KMS-11 (cell line): ENCODE results near the gene METRN.

Source experiments
- H2AFZ ChIP-seq: fragments of 200-600 bp; sonication (generic); 2 replicates; pipeline ENCODE4 v1.6.1; 2016; ENCODE audit warnings: antibody characterized with exemption, mixed run types, low read depth
- H3K27ac ChIP-seq: fragments of 200-600 bp; sonication (generic); 2 replicates; pipeline ENCODE4 v1.6.1; 2016; ENCODE audit warnings: mild to moderate bottlenecking, mixed run types
- H3K27me3 ChIP-seq: fragments of 200-600 bp; sonication (generic); 2 replicates; pipeline ENCODE4 v1.6.1; 2017; ENCODE audit warnings: mild to moderate bottlenecking, low read depth, mixed run types, moderate library complexity; ENCODE audit not compliant: insufficient read depth
- H3K36me3 ChIP-seq: fragments of 200-600 bp; sonication (generic); 2 replicates; pipeline ENCODE4 v1.6.1; 2017; ENCODE audit warnings: mild to moderate bottlenecking, mixed run types; ENCODE audit not compliant: insufficient read depth
- H3K4me1 ChIP-seq: fragments of 200-600 bp; sonication (generic); 2 replicates; pipeline ENCODE4 v1.6.1; 2016; ENCODE audit warnings: mild to moderate bottlenecking, low read depth, mixed run types; ENCODE audit not compliant: poor library complexity, severe bottlenecking
- H3K4me2 ChIP-seq: fragments of 200-600 bp; sonication (generic); 2 replicates; pipeline ENCODE4 v1.7.0; 2016; ENCODE audit warnings: mild to moderate bottlenecking, mixed run types
- H3K4me3 ChIP-seq: fragments of 200-600 bp; sonication (generic); IDR thresholded peaks from 2 replicates; pipeline ENCODE4 v1.6.1; 2017; ENCODE audit warnings: low read depth, low read length, mixed read lengths; ENCODE audit not compliant: insufficient read depth
- H3K79me2 ChIP-seq: fragments of 200-600 bp; sonication (generic); 2 replicates; pipeline ENCODE4 v1.6.1; 2016; ENCODE audit warnings: low read depth, mixed run types; ENCODE audit not compliant: insufficient read depth
- H3K9ac ChIP-seq: fragments of 200-600 bp; sonication (generic); 2 replicates; pipeline ENCODE4 v1.6.1; 2016; ENCODE audit warnings: mild to moderate bottlenecking, mixed run types
- H4K20me1 ChIP-seq: fragments of 200-600 bp; sonication (generic); 2 replicates; pipeline ENCODE4 v1.6.1; 2016; ENCODE audit warnings: mild to moderate bottlenecking, mixed run types; ENCODE audit not compliant: insufficient read depth
- CTCF ChIP-seq: fragments of 200-600 bp; sonication (generic); conservative IDR thresholded peaks from 2 replicates; pipeline ENCODE4 v1.6.1; 2017; ENCODE audit warnings: low read depth, mild to moderate bottlenecking, antibody characterized with exemption, low read length, moderate library complexity, mixed read lengths

The METRN gene

DNA sequence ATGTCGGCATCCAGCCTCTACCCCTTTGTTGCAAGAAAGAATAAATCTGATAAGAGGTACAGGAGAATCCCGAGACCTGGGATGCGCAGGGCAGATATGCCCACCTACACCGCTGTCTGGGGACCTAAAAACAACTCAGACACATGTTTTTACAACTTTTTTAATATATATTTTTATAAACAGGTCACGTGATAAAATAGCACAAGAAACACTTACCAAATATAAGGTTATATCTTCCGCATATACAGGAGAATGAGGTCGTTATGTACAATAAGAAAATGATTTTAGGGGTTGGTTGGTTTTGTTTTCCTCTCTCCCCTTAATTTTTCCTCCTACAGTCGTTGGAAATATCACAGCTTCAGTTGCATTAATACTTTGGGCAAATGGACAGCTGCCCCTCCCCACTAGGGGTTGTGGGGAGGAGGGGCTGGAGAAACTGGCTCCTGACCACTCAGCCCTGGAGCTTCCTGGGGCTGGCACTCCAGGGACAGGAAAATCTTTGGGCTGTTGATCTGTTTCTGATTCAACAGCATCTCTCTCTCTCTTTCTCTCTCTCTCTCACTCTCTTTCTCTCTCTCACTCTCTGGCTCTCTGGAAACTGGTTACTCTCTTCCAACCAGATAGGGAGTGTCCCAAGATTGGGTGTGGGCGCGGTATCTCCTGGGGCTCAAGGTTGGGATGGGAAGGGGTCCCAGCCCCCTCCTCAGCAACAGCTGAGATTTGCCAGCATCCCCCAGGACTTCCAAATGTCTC is 22.4 kb upstream of the METRN start:
- no peak overlapping the region for H3K27ac ChIP-seq
- no peak overlapping the region for H3K4me2 ChIP-seq
- no peaks in the 10 kb centered on the region for H3K79me2 ChIP-seq
- no peaks in the 10 kb centered on the region for H4K20me1 ChIP-seq
- no peaks in the 10 kb centered on the region for H3K36me3 ChIP-seq
- no peak overlapping the region for H2AFZ ChIP-seq
- no peak for TF ChIP-seq CTCF
- peaks cover 47% of the 10 kb centered on the region for H3K27me3 ChIP-seq
- H3K4me3 ChIP-seq, result no peak overlapping the region
- H3K4me1 ChIP-seq, result peaks cover 9% of the 10 kb centered on the region
- H3K9ac ChIP-seq, result no peak overlapping the region

DNA sequence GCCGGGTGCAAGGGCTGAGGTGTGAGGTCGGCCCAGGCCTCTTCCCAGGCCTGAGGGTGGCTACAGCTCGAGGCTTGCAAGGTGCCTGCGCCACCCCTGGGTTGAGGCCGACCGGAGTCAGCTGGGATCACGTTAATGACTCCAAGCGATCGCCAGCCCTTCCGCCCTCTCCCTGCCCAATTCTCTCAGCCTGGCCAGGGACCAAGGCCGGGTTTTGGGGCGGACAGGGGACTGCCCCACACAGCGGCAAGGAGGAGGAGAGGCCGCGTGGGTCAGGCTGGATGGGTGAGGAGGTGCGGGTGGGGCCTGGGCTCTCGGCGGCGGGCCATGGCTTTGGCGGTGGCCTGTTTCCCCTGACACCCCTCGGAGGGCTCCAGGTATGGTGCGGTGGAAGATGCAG is 21.6 kb upstream of the METRN start:
- H3K79me2 ChIP-seq, result no peaks in the 10 kb centered on the region
- no peak overlapping the region for H3K4me3 ChIP-seq
- peaks cover 55% of the 10 kb centered on the region for H3K27me3 ChIP-seq
- H3K4me2 ChIP-seq, result no peak overlapping the region
- peaks cover 9% of the 10 kb centered on the region for H3K4me1 ChIP-seq
- H3K27ac ChIP-seq, result no peak overlapping the region
- TF ChIP-seq CTCF, result no peak
- no peak overlapping the region for H3K9ac ChIP-seq
- H4K20me1 ChIP-seq, result no peaks in the 10 kb centered on the region
- H2AFZ ChIP-seq, result no peak overlapping the region
- H3K36me3 ChIP-seq, result no peaks in the 10 kb centered on the region

DNA sequence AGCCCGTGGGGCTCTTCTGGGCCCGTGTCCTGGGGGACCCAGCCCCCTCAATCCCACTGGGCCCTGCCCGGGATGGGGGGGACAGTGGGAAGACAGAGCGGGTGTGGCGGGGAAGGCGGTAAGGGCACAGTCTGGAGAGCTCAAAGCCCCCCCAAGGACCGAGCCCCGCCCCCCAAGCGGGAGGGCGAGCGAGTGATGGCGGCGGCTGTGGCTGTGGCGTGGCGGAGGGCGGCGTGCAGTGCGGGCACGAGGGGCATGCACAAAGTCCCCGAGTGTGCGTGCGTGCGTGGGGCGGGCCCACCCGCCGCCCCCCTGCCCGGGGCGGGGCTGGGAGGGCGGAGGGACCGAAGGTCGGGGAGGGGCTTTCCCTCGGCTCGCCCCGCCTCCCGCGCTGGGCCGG is 21.2 kb upstream of the METRN start:
- H2AFZ ChIP-seq, result no peak overlapping the region
- no peaks in the 10 kb centered on the region for H4K20me1 ChIP-seq
- no peak overlapping the region for H3K27ac ChIP-seq
- H3K4me1 ChIP-seq, result peaks cover 9% of the 10 kb centered on the region
- no peak overlapping the region for H3K9ac ChIP-seq
- H3K27me3 ChIP-seq, result peaks cover 59% of the 10 kb centered on the region
- H3K36me3 ChIP-seq, result no peaks in the 10 kb centered on the region
- H3K4me2 ChIP-seq, result no peak overlapping the region
- TF ChIP-seq CTCF, result no peak
- no peaks in the 10 kb centered on the region for H3K79me2 ChIP-seq
- no peak overlapping the region for H3K4me3 ChIP-seq

GRCh38 chr16:694187-694862 is 20.6 kb upstream of the METRN start:
- no peak overlapping the region; the same call in 1 of the 2 replicates for H2AFZ ChIP-seq
- H3K4me1 ChIP-seq, result peaks cover 8% of the 10 kb centered on the region
- no peak overlapping the region for H3K9ac ChIP-seq
- H3K27me3 ChIP-seq, result peaks cover 64% of the 10 kb centered on the region
- no peaks in the 10 kb centered on the region for H3K79me2 ChIP-seq
- no peak overlapping the region for H3K27ac ChIP-seq
- no peaks in the 10 kb centered on the region for H3K36me3 ChIP-seq
- no peaks in the 10 kb centered on the region for H4K20me1 ChIP-seq
- TF ChIP-seq CTCF, result no peak
- H3K4me3 ChIP-seq, result no peak overlapping the region
- peak overlapping the region; percentile 67; the same call in 1 of the 2 replicates for H3K4me2 ChIP-seq
